Rectal smooth muscle tissue (tissue), 1 donor: Measurements from ENCODE around the gene ZBTB45.

Experiments used
- H3K27ac ChIP-seq: one replicate; pipeline ENCODE4 v1.7.0; 2013; ENCODE audit warnings: low read depth, low read length, inconsistent platforms
- H3K27me3 ChIP-seq: one replicate; pipeline ENCODE4 v1.7.0; 2013; ENCODE audit warnings: low read length; ENCODE audit not compliant: control insufficient read depth, insufficient read depth
- H3K36me3 ChIP-seq: one replicate; pipeline ENCODE4 v1.7.0; 2013; ENCODE audit warnings: low read length; ENCODE audit not compliant: control insufficient read depth, insufficient read depth
- H3K4me1 ChIP-seq: one replicate; pipeline ENCODE4 v1.7.0; 2013; ENCODE audit warnings: low read length; ENCODE audit not compliant: control insufficient read depth, insufficient read depth
- H3K4me3 ChIP-seq: one replicate; pipeline ENCODE4 v1.7.0; 2013; ENCODE audit warnings: low read length
- H3K9ac ChIP-seq: one replicate; pipeline ENCODE4 v1.7.0; 2013; ENCODE audit warnings: low read length

ZBTB45 gene

GRCh38 chr19:58558623-58559274, 39.1 kb upstream of the ZBTB45 start:
- peaks cover 31% of the 10 kb centered on the region for H3K4me1 ChIP-seq
- peaks cover 3% of the 10 kb centered on the region for H3K27me3 ChIP-seq
- peaks cover 10% of the 10 kb centered on the region for H3K36me3 ChIP-seq
- H3K27ac ChIP-seq, result peak overlapping the region; percentile 99
- H3K4me3 ChIP-seq, result peak overlapping the region; percentile 98
- peak overlapping the region; percentile 99 for H3K9ac ChIP-seq

DNA sequence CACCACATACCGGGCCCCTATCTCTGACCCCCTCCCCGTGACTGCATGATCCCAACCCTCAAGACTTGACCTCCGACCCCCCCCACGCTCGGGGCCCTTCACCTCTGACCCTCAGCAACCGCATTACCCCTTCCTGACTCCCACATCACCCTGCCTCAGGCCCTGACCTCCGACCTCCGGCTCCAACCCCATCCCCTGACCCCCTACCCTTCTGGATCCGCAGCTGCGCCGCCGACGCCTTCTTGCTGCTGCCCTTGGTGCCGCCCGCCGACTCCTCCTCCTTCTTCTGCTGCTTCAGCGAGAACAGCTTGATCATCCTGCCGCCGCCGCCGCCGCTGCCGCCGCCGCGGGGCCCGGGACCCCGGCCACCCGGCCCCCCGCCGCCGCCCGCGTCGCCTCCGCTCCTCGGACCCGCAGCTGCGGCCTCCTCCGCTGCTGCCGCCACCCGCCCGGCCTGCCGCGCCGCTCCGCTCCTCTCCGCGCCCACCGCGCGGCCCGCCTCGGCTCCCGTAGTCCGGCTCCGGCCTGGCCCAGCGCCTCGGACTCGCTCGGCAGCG, 38.5 kb upstream of the ZBTB45 start, which contains the start of gene UBE2M:
TSS of gene UBE2M (minus strand) at position 546 of the 557 bp plus-strand sequence. CDS start at position 316, 230 bp downstream.
- Histone ChIP-seq H3K27me3 (peaks cover 3% of the 10 kb centered on the region), H3K27ac (peak within 1 kb of the TSS; percentile 99), H3K9ac (peak within 1 kb of the TSS; percentile 99), H3K36me3 (peaks cover 10% of the 10 kb centered on the region), H3K4me1 (peaks cover 28% of the 10 kb centered on the region), H3K4me3 (peak within 1 kb of the TSS; percentile 98)

GRCh38 chr19:58557221-58558065, 37.8 kb upstream of the ZBTB45 start:
- H3K27me3 ChIP-seq, result peaks cover 3% of the 10 kb centered on the region
- peak overlapping the region; percentile 84 for H3K27ac ChIP-seq
- H3K4me1 ChIP-seq, result peaks cover 24% of the 10 kb centered on the region
- peak overlapping the region; percentile 80 for H3K4me3 ChIP-seq
- H3K9ac ChIP-seq, result peak overlapping the region; percentile 72
- H3K36me3 ChIP-seq, result peaks cover 10% of the 10 kb centered on the region

DNA sequence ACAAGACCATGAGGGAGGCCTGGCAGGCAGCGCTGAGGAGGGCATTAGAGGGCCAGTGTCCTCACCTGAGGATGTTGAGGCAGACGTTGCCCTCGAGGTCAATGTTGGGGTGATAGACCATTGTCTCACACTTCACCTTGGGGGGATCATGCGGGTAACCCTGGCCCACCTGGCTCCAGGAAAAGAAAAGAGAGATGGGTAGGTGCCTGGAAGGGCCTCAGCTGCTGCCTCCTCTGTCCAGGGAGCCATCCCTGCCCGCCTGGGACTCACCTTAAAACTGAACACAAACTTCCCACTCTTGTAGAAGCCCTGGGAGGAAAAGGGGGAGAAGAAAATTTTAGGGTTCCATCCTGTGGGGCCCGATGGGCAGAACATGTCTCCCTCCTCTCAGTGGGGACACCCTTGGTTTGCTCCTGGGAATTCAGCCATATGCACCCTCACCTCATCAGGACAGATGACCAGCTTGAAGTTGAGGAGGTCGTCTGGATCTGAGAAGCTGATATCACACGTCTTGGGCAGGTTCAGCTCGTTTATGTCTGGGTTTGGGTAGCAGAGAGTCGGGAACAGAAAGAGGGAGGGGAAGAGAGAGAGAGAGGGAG, 37.1 kb upstream of the ZBTB45 start:
- Histone ChIP-seq H3K27me3 (no peaks in the 10 kb centered on the region), H3K9ac (peak overlapping the region; percentile 72), H3K36me3 (peaks cover 14% of the 10 kb centered on the region), H3K27ac (no peak overlapping the region), H3K4me1 (peaks cover 18% of the 10 kb centered on the region), H3K4me3 (peak overlapping the region; percentile 80)

DNA sequence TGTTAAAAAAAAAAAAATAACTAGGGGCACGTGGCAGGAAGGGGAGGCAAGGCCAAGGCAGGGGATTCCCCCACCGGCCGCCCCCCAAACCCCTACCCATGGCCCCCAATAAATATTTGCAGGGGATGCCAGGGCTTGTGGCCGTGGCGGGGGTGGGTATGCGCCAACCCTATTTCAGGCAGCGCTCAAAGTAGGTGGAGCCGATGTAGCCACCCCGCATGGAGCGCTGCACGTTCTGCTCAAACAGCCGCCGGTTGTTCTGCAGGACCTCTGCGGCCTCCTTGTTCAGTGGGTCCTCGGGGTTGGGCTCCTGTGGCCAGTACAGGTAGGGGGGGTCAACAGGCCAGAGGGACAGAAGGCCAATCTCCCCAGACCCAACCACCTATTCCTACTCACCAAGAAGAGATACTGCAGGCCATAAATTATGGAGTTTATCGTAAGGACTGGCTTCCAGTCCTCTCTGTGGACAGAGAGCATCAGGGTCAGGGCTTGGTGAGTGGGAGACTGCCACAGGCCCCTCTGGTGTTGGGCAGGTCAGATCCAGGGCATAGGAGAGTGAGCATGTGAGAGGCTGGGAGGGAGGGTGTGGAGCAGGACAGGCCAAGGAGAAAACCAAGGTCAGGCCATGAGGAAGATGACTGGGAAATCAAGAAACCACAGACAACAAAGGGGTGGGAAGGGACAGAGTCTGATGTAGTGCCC, 36.5 kb upstream of the ZBTB45 start:
- H3K9ac ChIP-seq, result peak overlapping the region; percentile 38
- no peak overlapping the region for H3K27ac ChIP-seq
- H3K27me3 ChIP-seq, result no peaks in the 10 kb centered on the region
- H3K36me3 ChIP-seq, result peaks cover 19% of the 10 kb centered on the region
- no peak overlapping the region for H3K4me3 ChIP-seq
- peaks cover 17% of the 10 kb centered on the region for H3K4me1 ChIP-seq

- H3K27me3 ChIP-seq, result no peaks in the 10 kb centered on the region
- peaks cover 17% of the 10 kb centered on the region for H3K4me1 ChIP-seq
- peaks cover 25% of the 10 kb centered on the region for H3K36me3 ChIP-seq
- peak overlapping the region; percentile 89 for H3K4me3 ChIP-seq
- peak overlapping the region; percentile 92 for H3K27ac ChIP-seq
- peak overlapping the region; percentile 50 for H3K9ac ChIP-seq
Measured at GRCh38 chr19:58555369-58555885, 35.8 kb upstream of the ZBTB45 start.

GRCh38 chr19:58554494-58555368, 35.1 kb upstream of the ZBTB45 start, which contains the start of gene CHMP2A:
TSS of gene CHMP2A (minus strand) at chr19:58555105. CDS start at chr19:58554212, 893 bp downstream.
- Histone ChIP-seq H3K27me3 (no peaks in the 10 kb centered on the region), H3K27ac (peak within 1 kb of the TSS; percentile 92), H3K4me1 (peaks cover 17% of the 10 kb centered on the region), H3K9ac (peak within 1 kb of the TSS; percentile 89), H3K4me3 (peak within 1 kb of the TSS; percentile 89), H3K36me3 (peaks cover 32% of the 10 kb centered on the region)

DNA sequence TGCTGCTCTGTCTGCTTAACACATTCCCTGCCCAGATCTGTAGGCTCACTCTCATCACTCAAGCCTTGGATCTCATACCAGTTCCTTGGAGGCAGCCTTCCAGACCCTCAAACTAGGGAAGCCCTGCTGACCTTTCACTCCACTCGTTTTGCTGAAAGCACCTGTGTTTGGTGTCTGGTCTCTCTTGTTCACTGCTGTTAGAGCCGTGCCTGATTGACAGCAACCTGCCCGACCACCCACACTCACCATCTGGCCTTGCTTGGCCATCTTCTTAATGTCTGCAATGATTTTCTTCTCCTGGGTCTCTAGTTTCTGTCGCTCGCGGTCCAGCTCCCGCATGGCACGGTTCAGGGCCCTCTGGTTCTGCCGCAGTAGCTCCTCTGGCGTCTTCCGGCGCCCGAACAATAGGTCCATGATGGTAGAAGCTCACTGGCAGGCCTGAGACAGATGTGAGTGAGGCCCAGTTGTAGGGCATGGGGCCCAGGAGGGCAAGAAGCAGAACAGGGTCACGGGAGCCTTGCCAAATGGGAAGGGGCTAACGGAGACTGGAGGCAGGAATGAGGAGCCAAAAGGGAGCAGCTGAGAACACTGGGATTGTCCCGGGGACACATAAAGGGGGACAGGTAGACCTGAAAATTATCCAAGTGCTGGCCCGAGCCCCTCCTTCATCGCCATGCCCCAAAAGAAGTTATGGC, 34.3 kb upstream of the ZBTB45 start:
- Histone ChIP-seq H3K9ac (peak overlapping the region; percentile 89), H3K4me1 (peaks cover 17% of the 10 kb centered on the region), H3K27me3 (no peaks in the 10 kb centered on the region), H3K4me3 (peak overlapping the region; percentile 89), H3K36me3 (peaks cover 40% of the 10 kb centered on the region), H3K27ac (peak overlapping the region; percentile 92)

DNA sequence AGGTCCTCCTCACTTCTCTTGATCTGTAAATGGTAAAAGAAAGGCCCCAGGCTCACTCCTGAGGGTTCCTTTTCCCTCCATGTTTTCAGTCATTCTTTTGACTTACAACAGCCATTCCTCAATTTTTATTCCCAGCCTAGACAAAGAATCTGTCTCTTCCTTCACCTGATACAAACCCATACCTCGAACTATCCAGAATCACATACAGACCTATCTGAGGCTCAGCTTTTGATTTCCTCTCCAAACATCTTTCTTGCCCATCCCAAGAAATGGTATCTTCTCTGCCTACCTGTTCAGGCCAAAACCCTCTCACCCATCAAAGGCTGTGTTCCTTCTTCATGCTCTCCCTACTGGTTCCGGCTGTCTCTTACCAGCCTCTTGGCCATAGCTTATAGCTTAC, 33.0 kb upstream of the ZBTB45 start:
- Histone ChIP-seq H3K4me3 (no peak overlapping the region), H3K36me3 (peaks cover 52% of the 10 kb centered on the region)

DNA sequence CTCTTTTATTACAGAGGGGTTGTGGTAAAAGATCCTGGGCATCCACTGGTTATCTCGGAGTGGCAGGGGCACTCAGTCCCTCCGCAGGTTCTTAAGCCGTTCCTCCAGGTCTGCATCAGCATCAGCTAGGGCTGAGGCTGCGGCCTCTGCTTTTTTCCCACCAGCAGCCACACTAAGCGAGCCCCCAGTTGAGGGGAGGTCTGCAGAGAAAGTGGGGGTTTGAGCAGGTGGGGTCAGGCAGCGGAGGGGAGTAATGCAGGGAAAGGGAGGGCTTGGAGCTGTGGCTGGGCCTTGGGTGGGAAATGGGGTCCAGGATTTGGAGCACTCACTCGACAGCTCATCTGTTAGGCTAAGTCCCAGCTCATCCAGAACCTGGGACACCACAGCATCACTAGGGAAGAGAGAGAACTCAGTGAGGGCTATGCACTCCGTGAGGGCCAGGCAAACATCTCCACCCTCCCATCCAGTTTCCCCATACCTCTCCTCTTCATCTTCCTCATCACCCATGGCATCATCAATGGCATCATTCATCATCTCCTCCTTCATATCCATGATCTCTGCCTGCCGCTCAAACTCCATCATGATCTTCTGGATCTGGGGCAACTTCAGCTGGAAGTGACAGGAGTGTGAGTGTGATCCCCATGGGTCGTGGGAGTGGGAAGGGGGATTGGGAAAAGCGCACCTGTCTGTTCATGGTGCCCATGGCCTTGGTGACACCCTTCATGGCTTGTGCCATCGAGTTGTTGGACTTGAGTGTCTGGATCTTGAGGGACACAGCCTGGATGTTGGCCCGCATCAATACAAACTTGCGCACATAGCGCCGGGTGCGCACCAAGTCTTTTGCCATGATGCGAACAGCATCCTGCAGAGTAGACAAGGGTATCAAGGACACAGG, 32.2 kb upstream of the ZBTB45 start:
- Histone ChIP-seq H3K4me3 (no peak overlapping the region), H3K36me3 (peaks cover 53% of the 10 kb centered on the region), H3K4me1 (peaks cover 12% of the 10 kb centered on the region), H3K9ac (no peak overlapping the region), H3K27ac (no peak overlapping the region), H3K27me3 (no peaks in the 10 kb centered on the region)

More for the DNA sequence above, 33.0 kb upstream of the ZBTB45 start:
- no peak overlapping the region for H3K27ac ChIP-seq
- no peak overlapping the region for H3K9ac ChIP-seq
- peaks cover 17% of the 10 kb centered on the region for H3K4me1 ChIP-seq
- no peaks in the 10 kb centered on the region for H3K27me3 ChIP-seq
